HEK293 (cell line): ENCODE data around the gene CEP55.

Experiments used
- CTCF ChIP-seq: fragments of 450-650 bp; formaldehyde crosslinking; IDR thresholded peaks from 2 replicates; pipeline ENCODE4 v1.5.1; 2016; ENCODE audit warnings: missing biosample characterization, missing genetic modification characterization
- KLF7 ChIP-seq: fragments of 450-650 bp; formaldehyde crosslinking; IDR thresholded peaks from 2 replicates; pipeline ENCODE4 v1.5.1; 2016; ENCODE audit warnings: missing biosample characterization, missing genetic modification characterization, borderline replicate concordance
- ZNF10 ChIP-seq: fragments of 450-650 bp; formaldehyde crosslinking; IDR thresholded peaks from 2 replicates; pipeline ENCODE4 v1.5.1; 2017; ENCODE audit warnings: missing biosample characterization, missing genetic modification characterization
- ZNF510 ChIP-seq: fragments of 450-650 bp; formaldehyde crosslinking; IDR thresholded peaks from 2 replicates; pipeline ENCODE4 v1.5.1; 2018; ENCODE audit warnings: mild to moderate bottlenecking, missing genetic modification characterization, missing biosample characterization; ENCODE audit not compliant: insufficient replicate concordance
- ZNF639 ChIP-seq: fragments of 450-650 bp; formaldehyde crosslinking; IDR thresholded peaks from 2 replicates; pipeline ENCODE4 v1.5.1; 2016; ENCODE audit warnings: missing biosample characterization, missing genetic modification characterization
- ZNF768 ChIP-seq: fragments of 450-650 bp; formaldehyde crosslinking; IDR thresholded peaks from 2 replicates; pipeline ENCODE4 v1.5.1; 2018; ENCODE audit warnings: missing biosample characterization, mild to moderate bottlenecking, missing genetic modification characterization
- ZSCAN5A ChIP-seq: fragments of 450-650 bp; formaldehyde crosslinking; IDR thresholded peaks from 2 replicates; pipeline ENCODE4 v1.5.1; 2016; ENCODE audit warnings: missing biosample characterization, missing genetic modification characterization
- TF ChIP-seq, protein P1 (sequence below): fragments of 450-650 bp; formaldehyde crosslinking; IDR thresholded peaks from 2 replicates; pipeline ENCODE4 v1.5.1; 2016; ENCODE audit warnings: missing biosample characterization, missing genetic modification characterization

GRCh38 chr10:93462371-93462770, 34.0 kb upstream of the CEP55 start:
- TF ChIP-seq CTCF (tag by site-specific recombination) (no peak), ZNF510 (no peak), ZNF768 (tag by site-specific recombination) (no peak), ZSCAN5A (tag by site-specific recombination) (no peak), KLF7 (no peak), ZNF10 (tag by site-specific recombination) (no peak), ZNF639 (tag by site-specific recombination) (no peak)
- TF ChIP-seq, protein P1, sequence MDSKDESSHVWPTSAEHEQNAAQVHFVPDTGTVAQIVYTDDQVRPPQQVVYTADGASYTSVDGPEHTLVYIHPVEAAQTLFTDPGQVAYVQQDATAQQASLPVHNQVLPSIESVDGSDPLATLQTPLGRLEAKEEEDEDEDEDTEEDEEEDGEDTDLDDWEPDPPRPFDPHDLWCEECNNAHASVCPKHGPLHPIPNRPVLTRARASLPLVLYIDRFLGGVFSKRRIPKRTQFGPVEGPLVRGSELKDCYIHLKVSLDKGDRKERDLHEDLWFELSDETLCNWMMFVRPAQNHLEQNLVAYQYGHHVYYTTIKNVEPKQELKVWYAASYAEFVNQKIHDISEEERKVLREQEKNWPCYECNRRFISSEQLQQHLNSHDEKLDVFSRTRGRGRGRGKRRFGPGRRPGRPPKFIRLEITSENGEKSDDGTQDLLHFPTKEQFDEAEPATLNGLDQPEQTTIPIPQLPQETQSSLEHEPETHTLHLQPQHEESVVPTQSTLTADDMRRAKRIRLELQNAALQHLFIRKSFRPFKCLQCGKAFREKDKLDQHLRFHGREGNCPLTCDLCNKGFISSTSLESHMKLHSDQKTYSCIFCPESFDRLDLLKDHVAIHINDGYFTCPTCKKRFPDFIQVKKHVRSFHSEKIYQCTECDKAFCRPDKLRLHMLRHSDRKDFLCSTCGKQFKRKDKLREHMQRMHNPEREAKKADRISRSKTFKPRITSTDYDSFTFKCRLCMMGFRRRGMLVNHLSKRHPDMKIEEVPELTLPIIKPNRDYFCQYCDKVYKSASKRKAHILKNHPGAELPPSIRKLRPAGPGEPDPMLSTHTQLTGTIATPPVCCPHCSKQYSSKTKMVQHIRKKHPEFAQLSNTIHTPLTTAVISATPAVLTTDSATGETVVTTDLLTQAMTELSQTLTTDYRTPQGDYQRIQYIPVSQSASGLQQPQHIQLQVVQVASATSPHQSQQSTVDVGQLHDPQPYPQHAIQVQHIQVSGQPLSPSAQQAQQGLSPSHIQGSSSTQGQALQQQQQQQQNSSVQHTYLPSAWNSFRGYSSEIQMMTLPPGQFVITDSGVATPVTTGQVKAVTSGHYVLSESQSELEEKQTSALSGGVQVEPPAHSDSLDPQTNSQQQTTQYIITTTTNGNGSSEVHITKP (tag by site-specific recombination) = no peak
